Measurements from ENCODE around the gene RBM15B.
A peak's percentile ranks its signal among the peaks of the same experiment; 100 is the strongest.
"Not testable (repeated sequence)": the region's sequence is repeated elsewhere in the genome, so short reads cannot be mapped to it uniquely, and the experiment has no call there.

Gene RBM15B, protein sequence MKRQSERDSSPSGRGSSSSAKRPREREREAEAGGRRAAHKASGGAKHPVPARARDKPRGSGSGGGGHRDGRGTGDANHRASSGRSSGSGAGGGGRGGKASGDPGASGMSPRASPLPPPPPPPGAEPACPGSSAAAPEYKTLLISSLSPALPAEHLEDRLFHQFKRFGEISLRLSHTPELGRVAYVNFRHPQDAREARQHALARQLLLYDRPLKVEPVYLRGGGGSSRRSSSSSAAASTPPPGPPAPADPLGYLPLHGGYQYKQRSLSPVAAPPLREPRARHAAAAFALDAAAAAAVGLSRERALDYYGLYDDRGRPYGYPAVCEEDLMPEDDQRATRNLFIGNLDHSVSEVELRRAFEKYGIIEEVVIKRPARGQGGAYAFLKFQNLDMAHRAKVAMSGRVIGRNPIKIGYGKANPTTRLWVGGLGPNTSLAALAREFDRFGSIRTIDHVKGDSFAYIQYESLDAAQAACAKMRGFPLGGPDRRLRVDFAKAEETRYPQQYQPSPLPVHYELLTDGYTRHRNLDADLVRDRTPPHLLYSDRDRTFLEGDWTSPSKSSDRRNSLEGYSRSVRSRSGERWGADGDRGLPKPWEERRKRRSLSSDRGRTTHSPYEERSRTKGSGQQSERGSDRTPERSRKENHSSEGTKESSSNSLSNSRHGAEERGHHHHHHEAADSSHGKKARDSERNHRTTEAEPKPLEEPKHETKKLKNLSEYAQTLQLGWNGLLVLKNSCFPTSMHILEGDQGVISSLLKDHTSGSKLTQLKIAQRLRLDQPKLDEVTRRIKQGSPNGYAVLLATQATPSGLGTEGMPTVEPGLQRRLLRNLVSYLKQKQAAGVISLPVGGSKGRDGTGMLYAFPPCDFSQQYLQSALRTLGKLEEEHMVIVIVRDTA

DNA sequence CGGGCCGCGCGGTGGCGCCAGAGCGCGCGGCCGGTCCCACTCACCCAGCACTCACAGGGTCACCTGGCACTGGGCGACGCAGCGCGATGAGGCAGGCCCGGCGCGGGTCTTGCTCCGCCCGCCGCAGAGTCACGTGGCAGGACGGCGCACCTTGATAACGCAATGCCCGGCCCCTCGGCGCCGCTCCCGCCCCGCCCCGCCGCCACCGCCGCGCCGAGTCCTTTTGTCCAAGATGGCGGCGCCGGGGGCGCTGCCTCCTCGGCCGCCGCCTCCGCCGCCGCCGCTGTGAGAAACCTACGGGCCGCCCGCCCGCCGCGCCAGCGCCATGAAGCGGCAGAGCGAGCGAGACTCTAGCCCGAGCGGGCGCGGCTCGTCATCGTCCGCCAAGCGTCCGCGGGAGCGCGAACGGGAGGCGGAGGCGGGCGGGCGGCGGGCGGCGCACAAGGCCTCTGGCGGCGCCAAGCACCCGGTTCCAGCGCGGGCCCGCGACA, at the start of gene RBM15B:
RBM15B (plus strand) TSS at position 211 of the 491 bp plus-strand sequence; CDS start at position 326, 115 bp downstream.
- peak; percentile 97 for DNase-seq (ENCODE audit: low spot score)

DNA sequence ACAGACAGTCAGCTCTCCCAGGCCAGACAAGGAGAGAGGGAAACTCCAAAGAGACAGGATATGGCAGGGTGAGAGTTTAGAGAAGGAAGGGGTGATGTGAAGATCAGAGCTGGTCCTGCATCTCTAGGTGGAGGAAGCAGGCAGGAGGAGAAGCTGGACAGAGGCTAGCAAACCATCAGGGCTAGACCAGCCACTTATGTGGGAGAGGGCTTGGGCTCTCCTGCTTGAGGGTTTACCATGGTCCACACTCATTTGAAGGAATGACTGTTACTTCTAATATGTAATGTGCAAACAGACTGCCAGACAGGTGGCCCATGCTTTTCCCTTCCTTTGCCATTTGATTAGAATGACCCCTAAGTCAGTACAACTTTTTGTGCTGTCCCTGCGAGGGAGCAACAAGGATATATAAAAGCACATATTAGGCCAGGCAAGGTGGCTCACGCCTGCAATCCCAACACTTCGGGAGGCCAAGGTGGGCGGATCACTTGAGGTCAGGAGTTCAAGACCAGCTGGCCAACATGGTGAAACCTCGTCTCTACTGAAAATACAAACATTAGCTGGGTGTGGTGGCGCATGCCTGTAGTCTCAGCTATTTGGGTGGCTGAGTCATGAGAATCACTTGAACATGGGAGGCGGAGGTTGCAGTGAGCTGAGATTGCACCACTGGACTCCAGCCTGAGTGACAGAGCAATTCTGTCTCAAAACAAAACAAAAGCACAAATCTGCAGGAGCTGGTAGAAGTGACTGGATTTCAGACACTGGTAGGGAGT, 47.0 kb upstream of the RBM15B start:
- DNase-seq (ENCODE audit: low spot score): no peak

DNA sequence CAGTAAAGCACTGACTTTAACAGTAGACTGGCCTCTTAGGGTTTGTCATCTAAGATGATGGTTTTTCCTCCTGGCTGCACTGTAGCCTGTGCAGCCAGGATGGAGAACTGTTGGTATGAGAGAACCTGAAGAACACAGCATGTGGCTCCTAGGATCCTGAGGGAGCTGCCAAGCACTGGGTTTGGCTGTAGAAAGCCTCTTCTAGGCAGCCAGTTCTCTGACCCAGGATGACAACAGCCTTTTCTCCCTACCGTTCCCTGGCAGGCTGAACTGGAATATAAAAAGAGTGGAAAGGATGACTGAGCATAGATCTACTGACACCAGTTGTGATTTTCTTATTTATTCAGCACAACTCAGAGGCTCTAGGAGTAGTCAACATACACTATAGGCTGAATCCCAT, 40.3 kb upstream of the RBM15B start:
- no peak for DNase-seq (ENCODE audit: low spot score)

DNA sequence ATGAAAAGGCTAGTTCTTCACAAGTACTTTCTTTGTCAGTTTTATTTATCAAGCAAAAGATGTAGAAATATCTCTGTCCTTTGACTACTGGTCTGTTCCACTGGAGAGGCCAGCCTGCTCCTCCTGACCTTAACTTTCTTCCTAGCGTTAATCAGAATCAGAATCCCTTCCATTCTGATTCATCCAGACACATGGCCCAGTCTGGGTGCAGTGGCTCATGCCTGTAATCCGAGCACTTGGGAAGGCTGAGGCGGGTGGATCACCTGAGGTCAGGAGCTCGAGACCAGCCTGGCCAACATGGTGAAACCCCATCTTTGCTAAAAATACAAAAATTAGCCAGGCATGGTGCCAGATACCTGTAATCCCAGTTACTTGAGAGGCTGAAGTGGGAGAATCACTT, 38.0 kb upstream of the RBM15B start:
- no peak for DNase-seq (ENCODE audit: low spot score)

DNA sequence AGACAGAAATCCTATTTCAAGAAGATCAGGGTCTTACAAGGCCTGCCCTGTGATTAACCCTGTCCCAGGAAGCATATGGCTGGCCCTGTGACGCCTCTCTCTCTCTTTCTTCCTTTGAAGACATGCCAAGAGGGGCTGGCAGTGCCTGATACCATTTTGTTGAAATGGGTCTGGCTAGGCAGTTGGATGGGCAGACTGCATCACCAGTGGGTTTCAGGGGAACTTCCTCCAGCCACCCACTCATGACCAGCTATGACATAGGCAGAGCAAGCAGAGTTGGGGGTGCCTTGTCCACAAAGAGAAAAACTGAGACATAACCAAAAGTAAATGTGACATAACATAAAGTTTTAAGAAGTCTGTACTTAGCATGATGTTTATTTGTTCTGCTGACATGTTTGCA, 37.4 kb upstream of the RBM15B start:
- DNase-seq (ENCODE audit: low spot score): no peak

DNA sequence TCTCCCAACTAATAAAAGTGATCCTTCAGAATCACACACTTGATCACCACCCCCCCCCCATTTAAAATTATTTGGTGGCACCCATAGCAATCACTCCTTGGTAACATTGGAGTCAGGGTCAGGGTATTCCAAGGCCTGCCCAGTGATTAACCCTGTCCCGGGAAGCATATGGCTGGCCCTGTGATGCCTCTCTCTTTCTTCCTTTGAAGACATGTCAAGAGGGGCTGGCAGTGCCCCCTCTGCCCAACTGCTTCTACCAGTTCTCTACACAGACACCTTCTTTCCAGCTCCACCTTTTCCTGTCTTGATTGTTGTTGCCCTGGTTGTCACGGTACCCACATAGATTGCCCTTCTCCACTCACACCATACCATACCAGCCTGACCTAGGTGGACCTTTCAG, 36.9 kb upstream of the RBM15B start:
- no peak for DNase-seq (ENCODE audit: low spot score)

DNA sequence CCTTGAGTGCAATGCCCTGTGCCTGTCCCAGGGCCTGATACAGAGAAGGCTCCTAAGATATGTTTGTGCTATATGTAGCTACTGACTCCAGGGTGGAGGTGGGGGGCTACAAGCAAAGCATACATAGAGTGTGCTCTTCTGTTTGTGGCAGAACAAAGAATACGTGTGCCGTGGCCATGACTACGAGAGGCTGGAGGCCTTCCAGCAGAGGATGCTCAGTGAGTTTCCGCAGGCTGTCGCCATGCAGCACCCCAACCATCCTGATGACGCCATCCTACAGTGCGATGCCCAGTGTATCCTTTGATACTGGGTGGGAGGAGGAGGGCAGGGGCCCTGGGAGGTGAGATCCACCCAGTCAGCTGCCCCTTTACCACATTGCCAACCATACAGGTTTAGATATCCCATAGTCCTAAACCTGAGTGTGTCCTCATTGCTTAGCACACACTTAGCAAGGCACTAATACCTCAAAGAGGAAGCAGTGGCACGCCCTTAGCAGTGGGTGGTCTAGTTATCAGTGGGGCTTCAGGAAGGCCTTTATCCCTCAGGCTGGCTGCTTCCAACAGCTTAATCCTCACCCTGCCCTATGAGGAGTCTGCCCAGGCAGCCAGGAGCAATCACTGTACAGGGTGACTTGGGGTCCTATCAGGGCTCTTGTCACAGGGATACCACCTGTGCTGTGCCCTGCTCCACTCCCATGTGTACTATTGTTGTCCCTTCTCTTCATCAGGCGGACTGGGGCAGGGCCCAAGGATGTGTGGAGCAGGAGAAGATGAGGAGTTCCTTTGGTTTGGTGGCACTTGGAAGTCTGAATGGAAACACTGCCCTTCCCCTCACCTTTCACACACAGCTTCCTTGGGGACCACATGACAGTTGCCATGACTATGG, 36.1 kb upstream of the RBM15B start:
- DNase-seq (ENCODE audit: low spot score): no peak

DNA sequence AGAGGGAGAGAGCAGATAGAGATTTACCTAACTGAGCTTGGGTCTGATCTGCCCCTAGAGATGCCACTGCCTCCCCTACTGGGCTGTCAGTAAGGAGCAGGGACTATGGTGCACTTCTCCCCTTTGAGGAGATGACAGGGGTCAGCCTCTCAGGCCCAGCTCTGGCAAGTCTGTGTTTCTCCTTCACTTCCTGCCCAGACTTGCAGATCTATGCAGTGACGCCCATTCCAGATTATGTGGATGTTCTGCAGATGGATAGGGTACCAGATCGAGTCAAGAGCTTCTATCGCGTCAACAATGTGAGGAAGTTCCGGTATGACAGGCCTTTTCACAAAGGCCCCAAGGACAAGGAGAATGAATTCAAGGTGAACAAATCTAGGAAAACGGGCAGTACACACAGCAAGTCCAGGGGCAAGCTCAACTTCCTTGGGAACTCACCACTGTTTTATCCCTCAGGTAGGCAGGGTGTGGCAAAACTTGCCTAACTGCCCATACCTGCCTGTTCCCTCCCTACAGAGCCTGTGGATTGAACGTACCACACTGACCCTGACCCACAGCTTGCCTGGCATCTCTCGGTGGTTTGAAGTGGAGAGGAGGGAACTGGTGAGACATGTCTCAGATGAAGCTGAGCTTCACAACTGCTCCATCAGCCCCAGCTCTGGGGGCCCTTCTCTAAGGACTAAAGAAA, 35.0 kb upstream of the RBM15B start:
- DNase-seq (ENCODE audit: low spot score): no peak

DNA sequence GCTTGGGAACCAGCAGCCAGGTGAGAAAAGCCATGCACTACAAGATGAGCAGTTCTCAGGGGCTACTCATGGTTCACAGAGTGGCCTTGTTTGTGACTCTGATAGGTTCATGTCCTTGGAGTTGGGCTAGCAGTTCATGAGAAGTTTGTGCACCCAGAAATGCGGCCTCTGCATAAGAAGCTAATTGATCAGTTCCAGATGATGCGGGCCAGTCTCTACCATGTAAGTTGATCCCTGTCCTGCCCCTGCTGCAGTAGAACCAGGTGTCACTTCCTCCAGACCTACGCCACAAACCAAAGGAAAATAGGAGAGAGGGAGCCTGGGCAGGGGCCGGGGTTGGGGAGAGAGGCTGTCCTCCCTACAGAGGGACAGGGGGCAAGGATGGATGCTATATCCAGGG, 33.2 kb upstream of the RBM15B start:
- DNase-seq (ENCODE audit: low spot score): no peak

DNA sequence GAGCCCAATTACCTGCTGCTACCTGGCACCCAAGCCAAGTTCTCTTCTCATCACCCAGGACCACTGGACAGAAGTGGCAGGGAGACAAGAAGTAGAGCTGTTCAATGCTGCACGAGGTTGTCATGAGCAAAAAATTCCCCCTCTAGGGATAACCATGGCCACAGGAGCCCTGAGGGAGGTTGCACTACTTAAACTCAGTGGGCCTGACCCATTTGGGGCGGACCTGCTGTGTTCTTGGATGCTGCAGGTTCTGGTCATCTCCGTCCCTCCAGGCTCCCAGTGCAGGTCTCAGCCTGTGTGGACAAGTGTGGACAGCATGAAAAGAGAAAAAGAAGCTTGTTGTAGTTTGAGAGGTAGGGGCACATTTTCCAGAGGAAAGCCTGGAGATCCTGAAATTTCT, 32.1 kb upstream of the RBM15B start:
- no peak for DNase-seq (ENCODE audit: low spot score)

DNA sequence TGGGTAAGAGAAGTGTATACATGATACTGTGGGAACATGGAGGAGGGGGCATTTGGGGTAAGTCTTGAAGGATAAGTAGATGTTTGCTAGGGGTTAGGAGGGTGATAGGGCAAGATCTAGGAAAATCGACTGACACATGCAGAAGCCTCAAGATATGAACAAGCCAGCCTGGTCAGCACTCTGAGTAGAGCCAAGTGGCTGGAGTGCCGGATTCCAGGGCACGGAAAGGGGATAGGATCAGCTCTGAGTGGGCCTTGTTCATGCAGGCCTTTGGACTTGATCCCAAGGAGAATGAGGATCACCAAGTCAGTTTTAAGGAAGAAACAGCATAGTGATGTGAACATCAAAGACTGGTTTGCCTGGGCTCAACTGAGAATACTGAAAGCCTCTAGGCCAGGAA, 30.3 kb upstream of the RBM15B start:
- DNase-seq (ENCODE audit: low spot score): no peak

DNA sequence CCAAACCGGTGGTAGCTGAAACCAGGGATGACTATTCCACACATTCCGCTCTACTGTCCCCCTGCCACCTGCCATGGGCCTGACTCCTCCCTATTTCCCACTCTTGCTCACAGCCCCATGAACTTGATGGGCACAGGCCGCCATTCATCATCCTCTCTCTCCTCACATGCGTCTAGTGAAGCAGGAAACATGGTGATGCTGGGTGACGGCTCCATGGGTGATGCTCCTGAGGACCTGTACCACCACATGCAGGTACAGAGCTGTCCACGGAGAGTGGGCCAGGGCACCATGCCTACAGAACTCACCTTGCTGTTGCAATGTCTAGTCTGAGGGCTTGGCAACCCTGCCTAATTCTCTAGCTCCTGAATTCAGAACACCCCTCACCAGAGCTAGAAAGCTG, 29.3 kb upstream of the RBM15B start:
- no peak for DNase-seq (ENCODE audit: low spot score)

DNA sequence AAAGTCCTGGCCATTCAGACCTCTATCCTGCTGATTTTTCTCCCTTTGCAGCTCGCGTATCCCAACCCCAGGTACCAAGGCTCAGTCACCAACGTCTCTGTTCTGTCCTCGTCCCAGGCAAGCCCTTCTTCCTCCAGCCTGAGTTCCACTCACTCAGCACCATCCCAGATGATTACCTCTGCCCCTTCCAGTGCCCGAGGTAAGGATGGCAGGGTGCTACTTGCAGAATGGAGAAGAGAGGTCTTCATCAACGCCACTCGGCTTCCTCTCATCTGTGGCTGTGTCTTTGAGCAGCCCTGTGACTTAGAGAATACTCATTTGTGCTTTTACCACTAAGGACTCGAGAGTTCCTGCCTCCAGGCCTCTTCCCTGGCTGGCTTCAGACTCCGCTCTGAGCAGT, 28.6 kb upstream of the RBM15B start:
- no peak for DNase-seq (ENCODE audit: low spot score)

DNA sequence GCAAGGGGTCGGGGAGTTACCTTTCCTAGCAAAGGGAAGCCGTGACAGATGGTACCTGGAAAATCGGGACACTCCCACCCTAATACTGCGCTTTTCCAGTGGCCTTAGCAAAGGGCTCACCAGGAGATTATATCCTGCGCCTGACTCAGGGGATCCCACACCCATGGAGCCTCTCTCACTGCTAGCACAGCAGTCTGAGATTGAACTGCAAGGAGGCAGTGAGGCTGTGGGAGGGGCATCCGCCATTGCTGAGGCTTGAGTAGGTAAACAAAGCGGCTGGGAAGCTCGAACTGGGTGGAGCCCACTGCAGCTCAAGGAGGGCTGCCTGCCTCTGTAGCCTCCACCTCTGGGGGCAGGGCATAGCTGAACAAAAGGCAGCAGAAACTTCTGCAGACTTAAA, 22.8 kb upstream of the RBM15B start:
- not testable (repeated sequence) for DNase-seq (ENCODE audit: low spot score)

DNA sequence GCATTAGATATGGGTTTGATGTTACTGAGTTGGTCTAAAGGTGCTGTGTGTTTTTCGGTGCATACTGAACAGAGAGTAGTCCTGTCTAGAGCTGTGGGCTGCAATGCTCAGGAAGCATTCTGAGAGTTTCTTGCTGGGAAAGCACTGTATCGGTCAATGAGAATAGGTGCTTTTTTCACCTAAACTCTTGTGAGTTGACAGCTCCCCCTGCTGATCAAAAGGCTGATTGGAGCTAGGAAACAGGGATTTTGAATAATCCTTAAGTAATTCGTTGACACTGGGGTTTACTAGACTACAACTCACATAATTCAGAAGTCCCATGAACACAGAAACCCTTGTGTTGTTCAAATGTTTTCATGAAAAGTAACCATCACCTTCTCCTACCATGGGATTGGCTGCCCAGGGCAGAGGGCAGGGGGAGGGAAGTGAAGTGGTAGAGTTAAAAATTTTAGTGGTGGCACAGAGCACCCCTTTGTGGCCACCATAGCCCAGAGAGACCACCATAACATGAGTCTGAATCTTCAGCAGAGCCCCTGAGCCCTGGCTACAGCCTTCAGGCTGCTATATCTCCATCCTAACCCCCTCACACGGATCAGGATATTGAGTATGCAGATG, 19.0 kb upstream of the RBM15B start:
- DNase-seq (ENCODE audit: low spot score): peak; percentile 69

DNA sequence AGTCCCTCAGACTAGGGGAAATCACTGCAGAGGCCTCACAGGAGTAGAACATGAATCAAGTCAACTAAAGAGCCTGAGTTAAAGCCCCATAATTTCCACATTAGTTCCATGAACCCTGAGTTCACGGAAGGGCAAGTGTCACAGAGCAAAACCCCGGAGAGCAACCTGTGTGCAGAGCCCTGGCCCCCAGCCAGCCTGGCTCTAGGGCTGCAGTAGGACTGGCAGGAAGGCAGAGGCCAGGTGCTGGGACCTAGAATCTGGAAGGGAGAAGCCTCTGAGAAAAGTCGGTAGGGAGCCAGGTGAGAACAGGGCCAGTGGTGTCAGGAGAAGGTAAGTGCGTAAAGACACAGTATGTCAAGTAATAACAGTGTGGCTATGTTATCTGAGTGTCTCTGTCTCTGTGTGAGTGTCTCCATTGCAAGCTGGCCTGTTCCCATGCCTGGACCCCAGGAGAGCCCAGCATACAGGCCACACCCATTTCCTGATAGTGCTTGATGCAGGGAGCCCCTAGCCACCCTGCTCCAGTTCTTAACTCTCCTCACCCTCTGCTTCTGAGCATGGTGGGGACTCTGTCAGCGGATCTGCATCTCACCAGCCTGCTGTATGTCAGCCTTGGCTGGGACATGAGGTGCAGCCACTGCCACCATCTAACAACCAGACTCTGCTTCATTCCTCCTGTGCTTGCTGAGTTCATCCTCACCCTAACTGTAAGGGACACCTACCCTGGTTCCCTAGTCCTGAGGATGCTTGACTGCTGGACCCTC, 17.2 kb upstream of the RBM15B start:
- no peak for DNase-seq (ENCODE audit: low spot score)

DNA sequence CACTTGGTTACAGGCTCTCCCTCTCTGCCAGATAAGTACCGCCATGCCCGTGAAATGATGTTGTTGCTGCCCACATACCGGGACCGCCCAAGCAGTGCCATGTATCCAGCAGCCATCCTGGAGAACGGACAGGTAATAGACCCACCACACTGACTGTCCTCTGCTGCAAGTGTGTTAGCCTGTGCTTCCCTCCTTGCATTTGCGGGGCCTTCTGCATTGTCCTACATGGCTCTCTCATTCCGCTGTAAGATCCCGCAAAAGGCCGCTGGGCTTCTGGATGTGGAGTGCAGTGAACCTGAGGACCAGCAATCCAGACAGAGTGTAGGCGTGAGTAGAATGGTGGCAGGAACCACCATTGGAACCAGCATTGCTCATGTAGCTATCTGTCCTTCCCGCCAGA, 16.6 kb upstream of the RBM15B start:
- DNase-seq (ENCODE audit: low spot score): no peak

DNA sequence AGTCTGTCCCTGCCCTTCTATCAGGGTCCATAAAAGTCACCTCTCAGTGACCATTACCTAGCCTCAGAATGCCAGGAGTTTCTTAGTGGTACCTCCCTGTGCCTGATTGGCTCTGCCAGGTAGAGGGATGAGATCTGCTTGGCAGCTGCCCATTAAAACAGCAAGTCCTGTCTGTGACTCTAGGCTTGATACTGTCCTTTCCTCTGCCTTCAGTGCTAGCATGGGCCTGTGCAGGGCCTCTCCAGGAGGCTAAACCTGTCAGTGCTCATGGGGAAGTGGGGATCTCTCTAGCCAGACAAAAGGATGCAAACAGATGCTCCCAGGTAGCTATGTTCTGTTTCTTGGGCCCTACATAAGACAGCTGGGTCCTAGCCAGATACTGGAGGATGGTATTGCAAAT, 15.9 kb upstream of the RBM15B start:
- no peak for DNase-seq (ENCODE audit: low spot score)

DNA sequence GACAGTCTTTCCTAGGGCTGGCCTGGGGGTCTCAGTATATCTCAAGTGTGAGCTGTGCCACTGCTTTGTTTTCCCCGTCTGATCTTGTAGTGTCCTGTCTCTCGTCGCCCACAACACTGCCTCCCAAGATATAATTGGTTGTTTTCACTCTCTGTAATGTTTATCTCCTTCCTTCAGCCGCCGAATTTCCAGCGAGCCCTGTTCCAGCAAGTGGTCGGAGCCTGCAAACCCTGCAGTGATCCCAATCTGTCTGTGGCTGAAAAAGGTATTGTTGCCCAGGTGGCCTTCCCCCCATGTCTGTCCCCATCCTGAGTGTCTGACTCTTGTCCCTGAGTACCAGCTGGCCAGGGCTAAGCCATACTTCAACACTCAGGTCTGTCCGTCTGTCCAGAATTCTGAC, 15.5 kb upstream of the RBM15B start:
- DNase-seq (ENCODE audit: low spot score): no peak
